ENCODE results near the gene NCAM2. TPM values are rescaled to one million over a fixed set of nuclear protein-coding genes. Genes with fewer than 3 reads are reported as not detected.

NCAM2 gene
- total and polyA plus RNA-seq, 2 donors (not counting 3 experiments of a cell fraction or from before 2014, with no cell fraction given), result 0.11 to 0.27 TPM

DNA sequence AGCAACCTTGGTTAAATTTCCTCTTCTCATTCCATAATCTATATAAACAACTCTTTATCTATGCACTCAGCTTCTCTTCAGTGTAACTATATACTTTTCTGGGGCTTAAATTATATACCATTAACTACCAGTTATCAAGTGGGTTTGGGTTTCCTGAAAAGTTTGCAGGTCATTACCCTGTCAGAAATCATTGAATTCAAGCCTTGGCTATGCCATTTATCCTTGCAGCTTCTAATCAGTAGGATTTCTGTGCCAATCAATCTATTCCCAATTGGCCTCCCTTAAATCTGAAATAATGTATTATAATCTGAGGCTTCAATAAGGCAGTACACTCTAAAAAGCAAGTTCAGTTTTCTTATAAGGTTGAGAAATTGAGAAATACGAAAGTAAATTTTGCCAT is 466.5 kb downstream of the NCAM2 start:
- Histone ChIP-seq H4K20me1 (replicated peaks; ENCODE audit: control insufficient read depth, extremely low read depth, insufficient read depth, low read length) (no peaks in the 10 kb centered on the region), H3K4me1 (ENCODE audit: control insufficient read depth, extremely low read depth, insufficient read depth, low read length) (no peaks in the 10 kb centered on the region), H2AFZ (ENCODE audit: low read depth, low read length) (no peak overlapping the region), H3K27me3 (ENCODE audit: control insufficient read depth in 2 of 2, insufficient read depth in 2 of 2, low read length in 2 of 2) (no peaks in the 10 kb centered on the region), H3K9ac (replicated peaks; ENCODE audit: extremely low read depth, insufficient read depth, low read length) (no peak overlapping the region), H3K27ac (ENCODE audit: insufficient read depth, low read depth, low read length) (no peak overlapping the region), H3K4me3 (replicated peaks in 1 of 3; ENCODE audit: insufficient read depth in 1 of 3, low read depth in 1 of 3, low read length in 3 of 3) (no peak overlapping the region), H3K36me3 (ENCODE audit: control insufficient read depth in 2 of 2, extremely low read depth in 1 of 2, insufficient read depth in 2 of 2, low read length in 2 of 2) (no peaks in the 10 kb centered on the region), H3K9me3 (replicated peaks; ENCODE audit: control insufficient read depth, insufficient read depth, low read length) (no peaks in the 10 kb centered on the region), H3K9me1 (replicated peaks; ENCODE audit: control insufficient read depth, extremely low read depth, insufficient read depth, low read length) (no peaks in the 10 kb centered on the region), H3K4me2 (ENCODE audit: insufficient read depth, low read length) (no peak overlapping the region), H3K79me2 (ENCODE audit: control insufficient read depth, insufficient read depth, low read length) (no peaks in the 10 kb centered on the region)
- BruUV-seq (replicated peaks), result no TSS peak
- intact Hi-C loops (cut with micrococcal nuclease), result no loop called here
- ChIA-PET POLR2A (no interaction called here), CTCF (no interaction called here)
- no peak for TF ChIP-seq EZH2 (IDR thresholded peaks at IDR 0.05; ENCODE audit: borderline replicate concordance, low read depth, low read length, severe bottlenecking)
- TF ChIP-seq, protein P1, sequence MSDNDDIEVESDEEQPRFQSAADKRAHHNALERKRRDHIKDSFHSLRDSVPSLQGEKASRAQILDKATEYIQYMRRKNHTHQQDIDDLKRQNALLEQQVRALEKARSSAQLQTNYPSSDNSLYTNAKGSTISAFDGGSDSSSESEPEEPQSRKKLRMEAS (IDR thresholded peaks at IDR 0.05; ENCODE audit: insufficient read depth, insufficient read length), result no peak
- TF ChIP-seq MYC (IDR thresholded peaks at IDR 0.05; ENCODE audit: low read depth, low read length), result no peak
- no peak for TF ChIP-seq GATA2 (IDR thresholded peaks at IDR 0.05; ENCODE audit: insufficient read depth, insufficient read length, low read depth, low read length)
- no peak for TF ChIP-seq POLR2AphosphoS5 (IDR thresholded peaks at IDR 0.05; ENCODE audit: insufficient read depth, low read depth, low read length)
- TF ChIP-seq FOS (IDR thresholded peaks at IDR 0.05; ENCODE audit: borderline replicate concordance, insufficient read depth, low read length), result no peak
- TF ChIP-seq, protein P2, sequence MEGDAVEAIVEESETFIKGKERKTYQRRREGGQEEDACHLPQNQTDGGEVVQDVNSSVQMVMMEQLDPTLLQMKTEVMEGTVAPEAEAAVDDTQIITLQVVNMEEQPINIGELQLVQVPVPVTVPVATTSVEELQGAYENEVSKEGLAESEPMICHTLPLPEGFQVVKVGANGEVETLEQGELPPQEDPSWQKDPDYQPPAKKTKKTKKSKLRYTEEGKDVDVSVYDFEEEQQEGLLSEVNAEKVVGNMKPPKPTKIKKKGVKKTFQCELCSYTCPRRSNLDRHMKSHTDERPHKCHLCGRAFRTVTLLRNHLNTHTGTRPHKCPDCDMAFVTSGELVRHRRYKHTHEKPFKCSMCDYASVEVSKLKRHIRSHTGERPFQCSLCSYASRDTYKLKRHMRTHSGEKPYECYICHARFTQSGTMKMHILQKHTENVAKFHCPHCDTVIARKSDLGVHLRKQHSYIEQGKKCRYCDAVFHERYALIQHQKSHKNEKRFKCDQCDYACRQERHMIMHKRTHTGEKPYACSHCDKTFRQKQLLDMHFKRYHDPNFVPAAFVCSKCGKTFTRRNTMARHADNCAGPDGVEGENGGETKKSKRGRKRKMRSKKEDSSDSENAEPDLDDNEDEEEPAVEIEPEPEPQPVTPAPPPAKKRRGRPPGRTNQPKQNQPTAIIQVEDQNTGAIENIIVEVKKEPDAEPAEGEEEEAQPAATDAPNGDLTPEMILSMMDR (IDR thresholded peaks at IDR 0.05; ENCODE audit: extremely low read depth in 1 of 2, insufficient read depth in 1 of 2, low read depth in 1 of 2, low read length in 2 of 2), result no peak
- no peak for TF ChIP-seq POLR2A (IDR thresholded peaks at IDR 0.05; ENCODE audit: low read depth, low read length)
- TF ChIP-seq JUN (IDR thresholded peaks at IDR 0.05; ENCODE audit: borderline replicate concordance, insufficient read depth, insufficient read length, low read depth), result no peak
- DNase-seq (ENCODE audit: low read depth, low spot score) (no peak), FAIRE-seq (no peak)
- dilution Hi-C loops (cut with MboI; ENCODE audit: extremely low pct_ligation_motif_present, low sequenced_read_pairs), result no loop called here
